Tibial artery (tissue), 4 donors: ENCODE measurements around the gene TLN1.

Source experiments
- DNase-seq, 2 donors: peaks; one replicate each; pipeline ENCODE4 v3.0.0-alpha.2; 2019
- H3K27ac ChIP-seq, 2 donors: fragments of 200-600 bp; sonication (generic) in 1 of 2; 1 replicate in 1 of 2; 2 replicates in 1 of 2; pipeline ENCODE4 v1.5.1; 2018 to 2019; ENCODE audit warnings: mild to moderate bottlenecking in 1 of 2
- H3K27me3 ChIP-seq, 2 donors: fragments of 200-600 bp; sonication (generic) in 1 of 2; one replicate each; pipeline versions ENCODE4 v1.5.1 to v1.6.0; 2016 to 2019
- H3K36me3 ChIP-seq, 3 donors: fragments of 200-600 bp; sonication (generic) in 2 of 3; one replicate each; pipeline ENCODE4 v1.5.1; 2016 to 2019; ENCODE audit warnings: mild to moderate bottlenecking in 2 of 3
- H3K4me1 ChIP-seq, 4 donors: fragments of 200-600 bp; sonication (generic) in 2 of 4; 1 replicate in 3 of 4; 2 replicates in 1 of 4; pipeline ENCODE4 v1.5.1; 2016 to 2019
- H3K4me3 ChIP-seq, 2 donors: fragments of 200-600 bp; sonication (generic) in 1 of 2; 1 replicate in 1 of 2; 2 replicates in 1 of 2; pipeline ENCODE4 v1.5.1; 2018 to 2019; ENCODE audit warnings: mild to moderate bottlenecking in 2 of 2
- H3K9me3 ChIP-seq, 3 donors: fragments of 200-600 bp; sonication (generic) in 1 of 3; one replicate each; pipeline ENCODE4 v1.5.1; 2016 to 2019
- CTCF ChIP-seq, 2 experiments: fragments of 200-600 bp in 1 of 2; fragments of 450-650 bp in 1 of 2; IDR thresholded peaks; one replicate each; pipeline ENCODE4 v1.5.1; 2017 to 2019; ENCODE audit warnings: antibody characterized with exemption in 2 of 2, mild to moderate bottlenecking in 1 of 2, moderate library complexity in 1 of 2
- intact Hi-C: fragments of 100-400 bp; cut with DNase I; formaldehyde crosslinking; loops from one replicate; pipeline ENCODE4 v1.15.0; 2023; ENCODE audit warnings: low total_unique reads

The TLN1 gene

GRCh38 chr9:35714579-35715252 lies 17.3 kb downstream of the TLN1 start:
- no peak for DNase-seq
- H3K27ac ChIP-seq, result peak overlapping the region; percentile 60 to 66
- H3K4me1 ChIP-seq, result peaks cover 0 to 11% (median 3%) of the 10 kb centered on the region in 4 donors
- H3K4me3 ChIP-seq, result no peak overlapping the region
- TF ChIP-seq CTCF (IDR thresholded peaks at IDR 0.05), result no peak
- H3K27me3 ChIP-seq, result no peaks in the 10 kb centered on the region
- peaks cover 98 to 100% (median 100%) of the 10 kb centered on the region in 3 donors for H3K36me3 ChIP-seq
- intact Hi-C loops, result no loop called here
- no peaks in the 10 kb centered on the region for H3K9me3 ChIP-seq

- H3K4me1 ChIP-seq, result peaks cover 0 to 11% (median 3%) of the 10 kb centered on the region in 4 donors
- TF ChIP-seq CTCF (IDR thresholded peaks at IDR 0.05), result no peak
- H3K27me3 ChIP-seq, result no peaks in the 10 kb centered on the region
- H3K4me3 ChIP-seq, result no peak overlapping the region
- no peak for DNase-seq
- H3K36me3 ChIP-seq, result peaks cover 95 to 100% (median 97%) of the 10 kb centered on the region in 3 donors
- peak overlapping the region; percentile 60 to 66 for H3K27ac ChIP-seq
- intact Hi-C loops, result no loop called here
- no peaks in the 10 kb centered on the region for H3K9me3 ChIP-seq
Measured at GRCh38 chr9:35714123-35714522, 17.9 kb downstream of the TLN1 start.

- H3K27me3 ChIP-seq, result no peaks in the 10 kb centered on the region
- H3K4me1 ChIP-seq, result peaks cover 0 to 11% (median 3%) of the 10 kb centered on the region in 4 donors
- H3K27ac ChIP-seq, result peak overlapping the region; percentile 60 to 66
- H3K36me3 ChIP-seq, result peaks cover 95 to 100% (median 97%) of the 10 kb centered on the region in 3 donors
- no peak overlapping the region for H3K4me3 ChIP-seq
- intact Hi-C loops, result no loop called here
- DNase-seq, result no peak
- no peak for TF ChIP-seq CTCF (IDR thresholded peaks at IDR 0.05)
- H3K9me3 ChIP-seq, result no peaks in the 10 kb centered on the region
Measured at GRCh38 chr9:35713578-35713977, 18.4 kb downstream of the TLN1 start.

- Histone ChIP-seq H3K4me1 (peaks cover 0 to 11% (median 3%) of the 10 kb centered on the region in 4 donors), H3K36me3 (peaks cover 95 to 100% (median 97%) of the 10 kb centered on the region in 3 donors), H3K27me3 (no peaks in the 10 kb centered on the region), H3K27ac (peak overlapping the region; percentile 31 to 45), H3K9me3 (no peaks in the 10 kb centered on the region), H3K4me3 (no peak overlapping the region)
- intact Hi-C loops, result no loop called here
- TF ChIP-seq CTCF (IDR thresholded peaks at IDR 0.05), result no peak
- DNase-seq, result no peak
Measured at GRCh38 chr9:35712762-35713400, 19.1 kb downstream of the TLN1 start.

GRCh38 chr9:35711501-35712428 lies 20.2 kb downstream of the TLN1 start:
- Histone ChIP-seq H3K4me3 (no peak overlapping the region), H3K36me3 (peaks cover 95 to 100% (median 97%) of the 10 kb centered on the region in 3 donors), H3K4me1 (peaks cover 0 to 11% (median 3%) of the 10 kb centered on the region in 4 donors), H3K27ac (peak overlapping the region; percentile 45), H3K9me3 (no peaks in the 10 kb centered on the region), H3K27me3 (no peaks in the 10 kb centered on the region)
- intact Hi-C loops, result no loop called here
- DNase-seq, result no peak
- TF ChIP-seq CTCF (IDR thresholded peaks at IDR 0.05), result no peak
